IPS-NIHi11 (cell line): ENCODE results near the gene ANKS1B.

ENCODE experiments used
- DNase-seq: peaks from one replicate; pipeline ENCODE4 v3.0.0; 2012; ENCODE audit warnings: mixed read lengths, low spot score

ANKS1B gene

DNA sequence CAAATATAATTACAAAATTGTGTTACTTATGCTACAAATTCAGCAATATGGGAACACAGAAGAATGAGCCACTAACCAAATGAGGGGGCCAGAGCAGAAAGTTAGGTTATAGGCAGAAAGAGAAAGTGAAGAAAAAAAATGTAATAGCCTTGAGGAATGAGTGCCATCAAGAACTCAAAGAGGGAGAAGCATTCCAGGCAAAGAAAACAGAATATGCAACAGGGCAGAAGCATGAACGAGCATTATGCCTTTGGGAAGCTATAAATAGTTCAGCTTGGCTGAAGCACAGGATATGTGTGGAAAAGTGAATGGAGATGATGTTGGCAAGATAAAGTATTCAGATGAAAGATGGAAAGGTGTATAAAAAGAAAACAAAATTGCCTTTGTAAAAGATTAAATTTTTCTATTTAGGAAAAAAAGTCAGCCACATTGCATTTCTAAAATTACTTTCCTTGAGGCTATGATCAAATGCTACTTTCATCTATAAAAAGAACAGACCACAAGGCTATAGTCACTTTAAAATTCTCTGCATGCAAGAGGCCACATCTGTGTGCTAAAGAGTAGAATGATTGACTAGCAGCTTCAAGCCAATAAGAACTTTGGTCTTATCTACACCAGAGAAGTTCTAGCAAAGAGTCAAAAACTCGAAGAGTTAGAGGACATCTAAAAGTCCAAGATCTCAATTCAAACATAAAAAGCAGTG lies 530.7 kb downstream of the ANKS1B start:
- DNase-seq: no peak

DNA sequence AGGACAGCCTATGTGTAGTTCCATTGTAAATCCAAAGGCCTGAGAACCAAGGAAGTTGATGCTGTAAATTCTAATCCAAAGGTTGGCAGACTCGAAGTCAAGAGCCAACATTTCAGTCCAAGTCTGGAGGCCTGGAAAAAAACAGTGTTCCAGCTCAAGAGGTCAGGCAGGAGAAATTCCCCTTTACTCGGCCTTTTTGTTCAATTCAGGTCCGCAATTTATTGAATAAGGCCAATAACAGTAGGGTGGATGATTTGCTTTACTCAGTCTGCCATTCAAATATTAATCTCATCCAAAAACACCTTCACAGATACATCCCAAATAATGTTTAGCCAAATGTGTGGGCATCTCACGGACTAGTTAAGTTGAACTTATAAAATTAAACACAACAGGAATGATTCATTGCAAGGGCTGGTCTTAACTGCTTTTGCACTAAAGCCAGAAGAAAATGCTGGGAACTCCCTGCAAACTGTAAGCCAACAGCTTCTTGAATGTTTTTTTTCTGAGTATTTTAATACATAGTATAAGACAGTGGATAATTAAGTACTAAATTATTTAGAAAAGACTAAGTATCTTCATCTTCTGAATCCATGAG lies 534.6 kb downstream of the ANKS1B start:
- no peak for DNase-seq

- DNase-seq: no peak
These were observed 539.8 kb downstream of the ANKS1B start for GRCh38 chr12:99444859-99445316.

GRCh38 chr12:99442758-99443157 lies 542.0 kb downstream of the ANKS1B start:
- DNase-seq: no peak

DNA sequence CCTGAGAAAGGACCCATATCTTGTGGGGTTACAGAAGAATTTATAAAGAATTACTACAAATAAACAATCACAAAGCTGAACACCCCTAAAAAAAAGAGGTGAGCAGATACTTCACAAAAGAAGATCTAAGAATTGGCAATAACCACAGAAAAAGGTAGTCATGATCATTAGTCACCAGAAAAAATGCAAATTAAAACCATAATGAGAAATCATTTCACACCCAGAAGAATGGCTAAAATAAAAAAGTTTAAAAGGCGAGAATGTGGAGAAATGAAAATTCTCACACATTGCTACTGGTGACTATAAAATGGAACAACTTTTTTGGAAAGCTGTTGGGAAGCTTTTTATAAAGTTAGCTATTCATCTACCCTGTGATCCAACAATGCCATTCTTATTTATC lies 545.3 kb downstream of the ANKS1B start:
- DNase-seq: no peak

DNA sequence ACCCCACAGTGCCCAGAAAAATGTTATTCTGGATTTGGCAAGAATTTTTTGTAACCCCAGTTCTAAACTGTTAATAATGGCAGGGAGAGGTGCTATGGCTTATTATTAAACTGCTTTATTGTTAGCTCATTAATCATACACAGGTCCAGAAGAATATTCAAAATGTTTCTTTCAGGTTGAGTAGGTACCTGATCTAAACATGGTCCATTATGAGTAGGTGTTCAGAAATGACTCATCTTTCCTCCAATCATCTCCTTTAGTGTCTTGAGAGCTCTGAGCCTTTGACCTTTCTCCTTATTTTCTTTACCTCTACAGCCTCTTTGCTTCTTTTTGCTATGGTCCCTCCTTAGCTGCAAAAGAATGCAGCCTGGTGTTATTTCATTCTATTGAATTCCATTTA lies 548.2 kb downstream of the ANKS1B start:
- DNase-seq: no peak

GRCh38 chr12:99435095-99435791 lies 549.5 kb downstream of the ANKS1B start:
- DNase-seq: no peak

GRCh38 chr12:99433155-99433554 lies 551.6 kb downstream of the ANKS1B start:
- no peak for DNase-seq

DNA sequence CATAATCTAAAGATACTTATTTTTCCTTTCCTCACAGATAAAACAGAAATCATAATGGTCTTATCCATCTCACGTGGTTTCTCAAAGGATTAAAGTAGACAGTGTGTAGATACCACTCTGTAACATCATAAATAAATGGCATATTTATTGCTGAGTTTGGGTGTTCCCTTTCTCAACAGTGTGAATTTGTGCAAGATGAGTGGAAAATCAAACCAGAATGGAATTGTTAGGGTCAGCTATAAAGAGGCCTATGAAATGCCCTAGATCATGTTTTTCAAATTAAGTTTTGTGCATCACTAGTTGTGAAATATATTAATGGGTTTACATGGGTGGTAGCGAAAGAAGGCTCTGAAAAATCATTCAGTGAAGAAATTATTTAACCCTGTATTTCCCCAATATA lies 553.5 kb downstream of the ANKS1B start:
- DNase-seq: no peak

DNA sequence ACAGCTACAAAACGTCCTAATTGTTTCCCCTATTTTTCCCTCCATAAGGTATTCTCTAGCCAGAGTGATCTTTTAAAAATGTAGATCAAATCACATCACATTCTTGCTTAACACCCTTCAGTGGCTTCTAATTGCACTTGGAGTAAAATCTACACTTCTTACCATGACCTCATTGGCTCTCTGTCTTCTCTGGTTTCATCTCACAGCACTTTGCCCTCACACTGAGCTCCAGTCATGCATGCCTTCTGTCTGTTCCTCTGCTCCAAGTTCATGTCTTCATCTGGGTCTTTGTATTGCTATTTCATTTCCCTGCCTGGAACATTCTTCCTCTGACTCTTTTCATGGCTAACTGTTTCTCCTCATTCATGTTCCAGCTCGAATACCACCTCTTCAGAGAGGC lies 557.6 kb downstream of the ANKS1B start:
- DNase-seq: no peak

DNA sequence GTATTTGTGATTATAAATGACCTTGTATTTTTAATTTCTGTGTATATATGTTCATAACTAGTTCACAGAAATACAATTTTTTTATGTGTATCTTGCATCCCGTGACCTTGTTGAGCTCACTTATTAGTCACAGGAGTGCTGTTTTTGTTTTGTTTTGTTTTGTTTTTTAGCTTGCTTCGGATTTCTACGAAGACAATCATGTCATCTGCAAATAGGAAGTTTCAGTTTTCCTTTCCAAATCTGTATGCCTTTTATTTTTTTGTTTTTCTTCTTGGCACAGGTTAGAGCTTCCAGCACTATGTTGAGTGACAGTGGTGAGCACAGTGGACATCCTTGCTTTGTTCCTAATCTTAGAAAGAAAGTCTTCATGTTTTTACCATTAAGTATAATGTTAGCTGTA lies 566.4 kb downstream of the ANKS1B start:
- no peak for DNase-seq

DNA sequence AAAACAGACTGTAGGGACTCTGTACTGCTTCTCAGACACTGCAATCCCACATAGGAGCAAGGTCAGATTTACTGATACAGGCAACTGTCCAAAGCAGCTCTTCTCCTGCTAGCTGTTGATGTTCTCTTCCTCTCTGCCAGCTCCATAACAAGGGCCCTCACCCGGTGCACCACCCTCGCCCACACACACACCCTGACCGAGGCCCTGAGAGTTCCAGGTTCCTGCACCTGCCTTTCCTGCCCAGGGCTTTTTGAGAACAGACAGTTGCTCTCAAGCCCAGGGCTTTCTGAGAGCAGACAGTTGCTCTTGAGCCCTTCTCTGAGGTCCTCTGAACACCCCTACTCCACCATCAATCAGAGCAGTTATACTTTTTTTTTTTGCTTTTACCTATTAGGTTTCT lies 571.0 kb downstream of the ANKS1B start:
- DNase-seq: no peak

DNA sequence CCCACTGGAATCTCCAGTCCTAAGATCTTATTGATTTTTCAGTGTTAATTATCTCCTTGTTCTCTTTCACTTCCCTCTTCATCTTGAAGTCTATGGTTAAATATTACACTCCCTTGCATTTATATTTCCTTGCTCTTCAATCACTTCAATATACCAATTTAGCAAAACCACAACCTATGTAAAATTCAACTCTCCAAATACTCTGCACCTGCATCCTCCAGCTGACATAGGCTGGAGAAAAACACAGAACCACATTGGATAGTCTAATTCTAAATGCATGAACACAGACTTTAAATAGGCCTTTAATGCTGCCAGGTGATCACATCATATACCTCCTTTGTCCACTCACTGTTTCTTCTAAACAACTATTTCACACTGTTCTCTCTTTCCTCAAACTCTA lies 591.0 kb downstream of the ANKS1B start:
- no peak for DNase-seq

GRCh38 chr12:99392091-99392850 lies 592.5 kb downstream of the ANKS1B start:
- DNase-seq: no peak

DNA sequence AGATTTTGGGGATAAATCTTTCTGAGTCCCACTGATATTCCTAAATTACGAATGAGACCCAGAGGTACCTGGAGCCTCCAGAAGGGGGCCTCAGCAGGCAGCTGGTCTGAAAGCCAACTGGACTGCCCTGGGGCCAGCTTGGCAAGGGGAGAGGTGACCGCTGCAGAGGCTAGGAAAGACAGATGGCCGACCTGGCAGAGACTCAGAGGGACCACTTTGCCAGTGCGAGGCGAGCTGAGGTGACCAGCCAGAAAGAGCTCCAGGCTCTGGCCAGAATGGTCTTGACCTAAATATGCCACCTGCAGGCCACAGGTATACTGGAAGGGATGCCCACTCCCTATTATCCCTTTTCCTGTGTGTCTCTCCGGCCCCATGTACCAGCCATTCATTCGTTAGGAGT lies 594.0 kb downstream of the ANKS1B start:
- peak; percentile 54 for DNase-seq

GRCh38 chr12:99389751-99390150 lies 595.0 kb downstream of the ANKS1B start:
- no peak for DNase-seq

DNA sequence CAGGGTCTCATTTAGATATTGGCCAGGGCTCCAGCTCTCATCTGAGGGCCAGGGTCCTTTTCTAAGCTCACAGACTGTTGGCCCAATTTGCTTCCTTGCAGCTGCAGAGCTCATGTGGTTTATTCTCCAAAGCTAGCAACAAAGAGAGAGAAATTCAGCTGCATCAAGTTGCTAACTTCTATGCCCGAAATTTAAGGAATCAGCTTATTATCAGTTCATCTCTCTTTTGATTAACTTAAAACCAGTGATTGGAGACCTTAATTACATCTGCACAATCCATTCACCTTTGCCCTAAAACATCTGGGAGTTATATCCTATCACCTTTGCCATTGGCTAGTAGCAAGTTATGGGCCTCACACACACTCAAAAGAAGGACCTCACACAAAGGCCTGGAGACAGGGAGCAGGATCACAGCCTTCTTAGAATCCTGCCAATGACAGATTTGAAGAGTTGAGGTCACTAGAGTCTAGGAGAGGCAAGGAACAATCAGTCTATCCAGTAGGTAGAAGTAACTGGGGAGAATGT lies 596.0 kb downstream of the ANKS1B start:
- DNase-seq: no peak

DNA sequence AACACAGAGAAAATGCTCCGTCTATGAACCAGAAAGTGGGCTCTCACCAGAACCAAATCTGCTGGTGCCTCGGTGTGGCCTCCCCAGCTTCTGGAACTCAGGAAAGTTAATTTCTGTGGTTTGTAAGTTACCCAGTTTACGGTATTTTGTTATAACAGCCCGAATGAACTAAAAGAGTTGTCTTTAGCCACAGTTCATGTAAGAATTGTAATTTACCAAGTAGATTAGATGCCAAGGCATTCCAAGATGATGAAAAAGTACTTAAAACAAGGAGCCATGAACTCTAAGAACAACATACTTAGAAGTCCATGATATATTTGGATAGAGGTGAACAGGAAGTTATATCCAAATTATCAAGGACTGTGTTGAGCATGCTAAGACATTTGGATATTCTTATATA lies 597.1 kb downstream of the ANKS1B start:
- DNase-seq: no peak

GRCh38 chr12:99386907-99387306 lies 597.8 kb downstream of the ANKS1B start:
- peak; percentile 24 for DNase-seq

DNA sequence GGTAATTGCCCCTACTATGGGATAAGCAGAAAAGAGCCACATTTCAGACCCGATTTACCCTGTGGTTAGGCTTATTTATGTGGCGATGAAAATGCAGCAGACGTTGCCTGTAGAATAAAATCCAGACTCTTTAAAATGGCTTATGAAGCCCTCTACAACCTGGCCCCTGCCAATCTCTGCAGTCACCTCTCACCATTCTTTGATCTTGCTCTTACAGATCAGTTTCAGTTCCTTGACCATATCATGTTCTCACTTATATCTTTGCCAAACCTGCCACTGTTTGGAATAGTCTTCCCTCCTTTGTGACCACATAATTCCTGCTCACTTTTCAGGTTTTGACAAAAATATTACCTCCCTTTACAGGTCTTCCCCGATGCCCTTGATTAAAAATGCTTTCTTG lies 601.5 kb downstream of the ANKS1B start:
- DNase-seq: no peak

GRCh38 chr12:99381992-99382391 lies 602.7 kb downstream of the ANKS1B start:
- no peak for DNase-seq

DNA sequence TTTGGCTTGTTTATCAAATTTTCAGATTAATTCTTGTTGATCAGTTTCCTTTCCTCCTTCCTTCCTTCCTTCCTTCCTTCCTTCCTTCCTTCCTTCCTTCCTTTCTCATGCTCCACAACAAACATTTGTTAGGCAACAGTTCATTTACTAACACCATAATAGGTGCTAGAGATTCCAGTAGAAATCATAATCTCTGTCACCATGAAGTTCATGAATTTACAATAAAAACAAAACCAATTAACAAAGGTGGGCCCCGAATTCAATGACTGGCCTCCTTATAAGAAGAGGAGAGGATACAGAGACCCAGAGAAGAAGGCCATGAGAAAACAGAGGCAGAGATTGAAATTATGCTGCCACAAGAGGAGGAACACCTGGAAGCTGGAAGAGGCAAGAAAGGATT lies 604.0 kb downstream of the ANKS1B start:
- DNase-seq: no peak
